AG09319 (cell line): ENCODE data around the gene PEPD.

Experiments used
- DNase-seq: peaks from one replicate; pipeline ENCODE4 v3.0.0-alpha.2; 2010; ENCODE audit warnings: low read depth; ENCODE audit errors: extremely low read depth
- TF ChIP-seq, protein P1 (sequence below): IDR thresholded peaks from 2 replicates; pipeline ENCODE4 v1.5.1; 2011; ENCODE audit warnings: low read depth, mild to moderate bottlenecking, inconsistent platforms, low read length, moderate library complexity

Gene PEPD

GRCh38 chr19:33406521-33407139, 115.0 kb downstream of the PEPD start:
- TF ChIP-seq, protein P1, sequence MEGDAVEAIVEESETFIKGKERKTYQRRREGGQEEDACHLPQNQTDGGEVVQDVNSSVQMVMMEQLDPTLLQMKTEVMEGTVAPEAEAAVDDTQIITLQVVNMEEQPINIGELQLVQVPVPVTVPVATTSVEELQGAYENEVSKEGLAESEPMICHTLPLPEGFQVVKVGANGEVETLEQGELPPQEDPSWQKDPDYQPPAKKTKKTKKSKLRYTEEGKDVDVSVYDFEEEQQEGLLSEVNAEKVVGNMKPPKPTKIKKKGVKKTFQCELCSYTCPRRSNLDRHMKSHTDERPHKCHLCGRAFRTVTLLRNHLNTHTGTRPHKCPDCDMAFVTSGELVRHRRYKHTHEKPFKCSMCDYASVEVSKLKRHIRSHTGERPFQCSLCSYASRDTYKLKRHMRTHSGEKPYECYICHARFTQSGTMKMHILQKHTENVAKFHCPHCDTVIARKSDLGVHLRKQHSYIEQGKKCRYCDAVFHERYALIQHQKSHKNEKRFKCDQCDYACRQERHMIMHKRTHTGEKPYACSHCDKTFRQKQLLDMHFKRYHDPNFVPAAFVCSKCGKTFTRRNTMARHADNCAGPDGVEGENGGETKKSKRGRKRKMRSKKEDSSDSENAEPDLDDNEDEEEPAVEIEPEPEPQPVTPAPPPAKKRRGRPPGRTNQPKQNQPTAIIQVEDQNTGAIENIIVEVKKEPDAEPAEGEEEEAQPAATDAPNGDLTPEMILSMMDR: peak; percentile 92
- DNase-seq: no peak

- DNase-seq: no peak
- TF ChIP-seq, protein P1: no peak
Observed at GRCh38 chr19:33405553-33406461, 115.8 kb downstream of the PEPD start.

DNA sequence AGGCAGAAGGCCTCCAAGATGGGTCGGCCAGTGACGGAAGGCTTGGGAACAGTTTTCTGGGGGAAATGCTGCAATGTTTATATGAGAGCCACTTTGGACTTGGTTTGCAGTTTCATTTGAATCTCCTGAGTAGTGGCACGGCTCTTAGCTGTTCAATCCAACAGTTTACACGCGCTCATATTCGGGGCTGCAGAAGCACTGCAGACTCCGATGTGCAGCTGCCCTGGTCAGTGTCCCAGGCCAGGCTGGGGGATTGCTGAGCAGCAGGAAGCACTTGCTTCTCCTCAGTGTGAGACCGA, 116.4 kb downstream of the PEPD start:
- no peak for DNase-seq
- TF ChIP-seq, protein P1: no peak

DNA sequence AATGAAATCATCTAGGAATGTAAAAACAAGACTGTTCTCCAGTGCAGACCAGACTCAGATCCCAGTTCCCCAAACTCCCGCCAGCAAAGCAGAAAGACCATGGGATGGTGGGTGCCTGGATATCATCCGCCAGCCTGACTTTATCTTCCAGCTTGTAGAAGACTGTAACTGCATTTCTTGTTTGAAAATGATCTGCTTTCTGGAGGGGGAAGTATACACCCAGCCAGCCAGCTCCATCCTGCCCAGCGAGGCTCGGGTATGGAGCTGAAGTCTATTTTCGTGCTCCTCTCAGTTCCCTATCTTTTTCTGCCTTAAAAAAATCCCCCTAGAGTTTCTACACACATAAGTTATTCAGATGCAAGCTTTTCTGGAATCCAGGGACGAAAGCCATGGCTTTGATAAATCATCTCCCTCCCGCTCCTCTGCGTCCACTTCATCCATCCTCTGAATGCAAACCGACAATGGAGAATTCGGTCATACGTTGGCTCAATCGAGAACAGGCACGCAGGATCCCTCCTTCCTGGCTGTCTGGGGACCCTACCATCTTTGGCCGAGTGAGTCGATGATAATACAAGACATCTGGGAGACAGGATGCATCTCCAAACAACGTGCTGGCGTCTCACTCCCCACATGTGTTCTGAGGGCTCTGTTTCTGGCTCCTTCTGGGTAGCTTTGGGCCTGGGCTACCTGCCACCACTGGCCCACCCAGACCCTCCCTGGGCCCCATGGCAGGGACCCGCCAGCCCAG, 116.9 kb downstream of the PEPD start:
- DNase-seq: no peak
- TF ChIP-seq, protein P1: no peak

DNA sequence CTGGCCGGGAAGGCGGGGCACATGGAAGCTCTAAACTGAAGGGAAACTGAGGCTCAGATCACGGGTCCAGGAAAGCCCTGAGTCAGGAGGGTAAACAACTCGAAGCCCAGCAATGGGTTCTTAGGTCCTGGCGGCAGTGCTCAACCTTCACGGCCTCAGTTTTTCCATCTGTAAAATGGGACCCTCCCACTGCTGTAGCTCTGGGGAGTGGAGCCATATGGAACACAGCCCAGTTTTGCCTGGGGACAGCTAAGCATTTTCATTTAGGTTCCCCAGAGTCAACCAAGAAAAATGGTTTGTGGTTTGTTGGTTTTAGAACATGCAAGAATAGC, 117.7 kb downstream of the PEPD start:
- DNase-seq: no peak
- TF ChIP-seq, protein P1: no peak

- no peak for DNase-seq
- TF ChIP-seq, protein P1: no peak
Observed at GRCh38 chr19:33403221-33403972, 118.2 kb downstream of the PEPD start.
